ENCODE measurements around the gene APIP.

Gene APIP

GRCh38 chr11:34916015-34916842, at the start of gene APIP, which contains the start of gene PDHX:
APIP (minus strand) TSS chr11:34916379; CDS start chr11:34916284, 95 bp downstream.
PDHX (plus strand) TSS chr11:34916618; CDS start chr11:34916656, 38 bp downstream.
- DNase-seq = peak; percentile 33 to 82

- no peak for DNase-seq
These were observed 48.6 kb upstream of the APIP start for GRCh38 chr11:34964610-34965331.

- no peak for DNase-seq
These were observed 47.2 kb upstream of the APIP start for GRCh38 chr11:34963351-34963750.

GRCh38 chr11:34962034-34962433, 45.9 kb upstream of the APIP start:
- no peak for DNase-seq

- DNase-seq = no peak
These were observed 44.1 kb upstream of the APIP start for GRCh38 chr11:34960277-34960676.

GRCh38 chr11:34959770-34960169, 43.6 kb upstream of the APIP start:
- DNase-seq = no peak

GRCh38 chr11:34957606-34958005, 41.4 kb upstream of the APIP start:
- no peak for DNase-seq

- no peak for DNase-seq
These were observed 41.0 kb upstream of the APIP start for GRCh38 chr11:34957206-34957605.

- no peak for DNase-seq
These were observed 37.8 kb upstream of the APIP start for GRCh38 chr11:34953955-34954354.

GRCh38 chr11:34948696-34949095, 32.5 kb upstream of the APIP start:
- no peak for DNase-seq

GRCh38 chr11:34944692-34945091, 28.5 kb upstream of the APIP start:
- no peak for DNase-seq

- no peak for DNase-seq
These were observed 25.5 kb upstream of the APIP start for GRCh38 chr11:34941688-34942087.

GRCh38 chr11:34940026-34940677, 24.0 kb upstream of the APIP start:
- no peak for DNase-seq

GRCh38 chr11:34938611-34939010, 22.4 kb upstream of the APIP start:
- DNase-seq = no peak

GRCh38 chr11:34936945-34937629, 20.9 kb upstream of the APIP start:
- no peak for DNase-seq

- DNase-seq = no peak
These were observed 13.9 kb upstream of the APIP start for GRCh38 chr11:34929794-34930763.

- no peak for DNase-seq
These were observed 12.9 kb upstream of the APIP start for GRCh38 chr11:34928960-34929680.

GRCh38 chr11:34928268-34928959, 12.2 kb upstream of the APIP start:
- DNase-seq = no peak

GRCh38 chr11:34926831-34927132, 10.6 kb upstream of the APIP start:
- DNase-seq = no peak

GRCh38 chr11:34926101-34926830, 10.1 kb upstream of the APIP start:
- DNase-seq = no peak
